ENCODE data around the gene ITGB4.

Gene ITGB4

GRCh38 chr17:75720656-75721462 lies at the start of gene ITGB4:
Gene ITGB4, plus strand, starts transcription at chr17:75721459. Its CDS starts 3,245 bp downstream, at chr17:75724704.
- DNase-seq = no peak

DNA sequence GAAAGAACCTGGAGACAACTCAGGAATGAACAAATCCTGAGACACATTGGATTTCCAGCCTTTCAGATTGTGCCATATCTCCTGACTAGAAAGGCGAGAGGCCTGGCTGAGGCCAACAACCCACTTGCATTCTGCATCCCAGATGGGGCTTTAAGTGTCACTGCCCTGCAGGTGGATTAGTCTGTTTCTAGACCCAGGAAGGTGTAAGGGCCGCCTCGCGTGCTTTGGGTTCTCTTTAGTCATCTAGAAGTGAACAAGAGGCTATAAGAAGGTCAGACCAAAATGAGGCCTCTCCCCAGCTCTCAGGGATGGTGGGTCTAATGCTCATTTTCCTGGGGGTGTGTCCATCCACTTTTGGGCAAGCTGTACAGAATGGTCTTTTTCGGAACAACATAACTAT lies 49.2 kb upstream of the ITGB4 start:
- no peak for DNase-seq

DNA sequence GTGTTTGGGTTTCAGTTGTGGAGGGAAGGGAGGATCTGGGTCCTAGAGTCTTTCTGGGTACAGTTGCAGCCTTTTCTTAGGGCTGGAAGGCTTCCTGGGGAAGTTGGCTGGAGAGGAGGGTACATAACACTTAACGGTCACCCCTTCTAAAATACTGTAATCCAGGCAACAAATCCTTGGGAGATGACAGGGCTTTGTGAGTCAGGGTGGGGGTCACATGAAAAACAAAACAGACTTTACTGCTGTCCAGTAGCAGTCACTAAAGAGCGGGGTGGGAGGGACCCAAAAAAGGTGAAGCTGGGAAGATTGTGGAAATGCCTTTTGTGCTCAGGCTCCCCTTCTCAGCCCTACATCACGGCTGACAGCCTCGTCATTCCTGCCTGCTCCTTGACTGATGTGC lies 47.8 kb upstream of the ITGB4 start:
- no peak for DNase-seq

GRCh38 chr17:75676461-75676860 lies 44.8 kb upstream of the ITGB4 start:
- DNase-seq = no peak

- DNase-seq = no peak
Measured at GRCh38 chr17:75679706-75680211, 41.5 kb upstream of the ITGB4 start.

DNA sequence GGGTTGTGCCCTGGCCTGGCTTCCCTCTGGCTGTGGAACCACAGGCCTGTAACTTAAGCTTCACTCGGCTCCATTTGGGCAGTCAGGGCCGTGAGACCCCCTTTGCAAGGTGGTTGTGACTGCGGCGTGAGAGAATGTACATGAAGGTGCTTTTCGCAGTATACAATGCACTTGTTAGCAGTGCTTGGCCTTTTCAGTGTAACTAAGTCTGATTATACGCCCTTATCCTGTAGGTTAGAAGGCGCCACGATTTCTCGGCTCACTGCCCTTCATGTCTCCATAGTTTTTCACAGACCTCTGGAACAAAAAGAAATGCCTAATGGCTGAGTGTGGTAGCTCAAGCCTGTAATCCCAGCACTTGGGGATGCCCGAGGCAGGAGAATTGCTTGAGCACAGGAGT lies 40.8 kb upstream of the ITGB4 start:
- no peak for DNase-seq

- DNase-seq = no peak
Measured at GRCh38 chr17:75681289-75681688, 40.0 kb upstream of the ITGB4 start.

GRCh38 chr17:75683583-75683982 lies 37.7 kb upstream of the ITGB4 start:
- DNase-seq = no peak

GRCh38 chr17:75684249-75684648 lies 37.0 kb upstream of the ITGB4 start:
- DNase-seq = no peak

DNA sequence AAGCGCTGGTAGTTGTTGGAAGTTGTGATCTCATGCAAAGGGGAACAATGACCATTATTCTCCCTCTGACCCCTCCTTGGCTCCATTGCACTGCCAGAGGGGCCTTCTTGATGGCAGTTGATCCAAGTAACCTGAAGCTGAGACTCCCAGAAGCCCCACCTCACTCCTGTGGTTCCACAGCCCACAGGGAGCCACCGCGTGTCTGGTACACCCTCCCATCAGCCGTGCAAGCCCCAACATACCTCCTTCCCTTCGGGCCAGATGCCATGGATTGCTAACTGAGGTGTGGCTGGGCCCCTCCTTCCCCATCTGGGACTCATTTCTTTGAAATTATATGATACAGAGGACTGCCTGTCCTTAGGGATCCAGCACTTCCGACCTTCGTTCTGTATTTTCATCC lies 36.3 kb upstream of the ITGB4 start:
- no peak for DNase-seq

- DNase-seq = no peak
Measured at GRCh38 chr17:75685499-75685898, 35.8 kb upstream of the ITGB4 start.

- DNase-seq = peak; percentile 74
Measured at GRCh38 chr17:75688209-75688825, 32.9 kb upstream of the ITGB4 start.

- DNase-seq = no peak
Measured at GRCh38 chr17:75689441-75689873, 31.8 kb upstream of the ITGB4 start.

DNA sequence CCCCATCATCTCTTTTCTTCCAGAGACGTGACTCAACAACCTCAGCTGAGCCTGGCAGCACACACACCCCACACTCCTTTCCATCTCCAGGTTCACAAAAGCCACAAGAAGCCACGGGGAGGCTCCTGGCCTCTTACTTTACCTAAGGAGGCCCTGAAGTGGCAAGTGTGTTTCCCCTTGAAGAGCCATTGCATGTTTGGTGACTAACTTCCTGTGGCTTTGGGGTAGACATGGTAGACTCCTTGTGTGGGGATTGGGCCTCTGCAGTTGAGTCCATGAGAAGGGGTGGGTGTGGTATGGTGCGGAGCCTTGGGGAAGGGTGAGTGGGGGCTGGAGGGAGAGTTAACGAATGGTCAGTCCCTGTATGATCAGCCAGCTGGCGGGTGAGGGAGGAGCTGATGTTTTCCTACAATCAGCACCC lies 29.9 kb upstream of the ITGB4 start:
- peak; percentile 63 for DNase-seq

DNA sequence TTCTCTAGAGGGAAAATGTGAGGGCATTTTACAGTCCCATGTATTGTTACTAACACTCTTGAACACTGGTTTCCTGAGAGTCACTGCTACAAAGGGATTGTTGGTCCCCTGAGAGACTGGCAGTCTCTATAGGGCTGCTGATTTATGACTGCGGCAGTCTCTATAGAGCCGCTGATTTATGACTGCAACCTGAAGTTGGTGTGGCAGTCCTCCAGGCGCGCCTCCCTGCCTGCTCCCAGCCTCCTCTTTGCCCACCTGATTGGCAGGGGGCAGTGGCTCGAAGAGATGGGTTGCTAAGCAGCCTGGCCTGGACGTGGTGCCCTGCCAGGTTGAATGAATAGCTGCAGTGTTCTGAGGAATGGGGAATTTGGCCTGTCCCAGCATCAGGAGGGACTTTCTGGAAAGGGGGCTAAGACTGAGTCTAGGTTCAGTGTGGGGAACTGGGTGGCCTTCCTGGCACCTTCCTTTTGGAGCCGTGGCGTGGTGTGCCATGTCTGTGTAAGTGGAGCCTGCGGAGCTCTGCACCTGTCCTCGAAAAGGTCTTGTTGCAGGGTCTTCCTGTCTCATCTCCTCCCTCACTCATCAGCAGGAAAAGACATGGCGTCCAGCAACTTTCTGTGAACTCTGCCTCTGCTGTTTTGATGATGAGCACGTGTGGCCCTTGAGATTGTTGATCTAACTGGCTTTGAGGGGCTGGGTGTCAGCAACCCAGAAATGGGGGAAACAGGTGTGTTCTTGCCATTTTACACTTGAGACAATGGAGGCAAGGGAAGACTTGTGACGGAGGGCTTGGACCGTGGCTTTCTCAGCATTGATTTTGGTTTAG lies 29.2 kb upstream of the ITGB4 start:
- no peak for DNase-seq

DNA sequence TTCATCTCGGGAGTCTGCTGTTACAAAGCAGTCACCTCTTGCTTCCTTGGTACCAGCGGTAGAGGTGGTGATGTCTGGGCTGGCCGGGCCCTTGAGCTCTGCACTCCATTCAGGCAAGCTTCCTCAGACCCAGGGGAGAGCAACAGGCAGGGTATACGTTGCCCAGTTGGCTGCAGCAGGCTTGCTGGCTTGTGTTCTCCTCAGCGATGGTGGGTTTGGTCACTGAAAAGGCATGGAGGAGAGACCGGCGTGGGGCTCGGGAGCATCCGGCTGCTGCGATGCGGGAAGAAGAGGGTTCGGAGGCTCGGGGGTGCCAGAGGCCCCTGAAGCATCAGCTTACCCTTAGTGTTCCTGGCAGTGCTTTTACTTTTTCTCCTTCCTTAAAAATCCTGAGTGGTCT lies 28.3 kb upstream of the ITGB4 start:
- DNase-seq = no peak

GRCh38 chr17:75693500-75694481 lies 27.5 kb upstream of the ITGB4 start:
- DNase-seq = no peak

DNA sequence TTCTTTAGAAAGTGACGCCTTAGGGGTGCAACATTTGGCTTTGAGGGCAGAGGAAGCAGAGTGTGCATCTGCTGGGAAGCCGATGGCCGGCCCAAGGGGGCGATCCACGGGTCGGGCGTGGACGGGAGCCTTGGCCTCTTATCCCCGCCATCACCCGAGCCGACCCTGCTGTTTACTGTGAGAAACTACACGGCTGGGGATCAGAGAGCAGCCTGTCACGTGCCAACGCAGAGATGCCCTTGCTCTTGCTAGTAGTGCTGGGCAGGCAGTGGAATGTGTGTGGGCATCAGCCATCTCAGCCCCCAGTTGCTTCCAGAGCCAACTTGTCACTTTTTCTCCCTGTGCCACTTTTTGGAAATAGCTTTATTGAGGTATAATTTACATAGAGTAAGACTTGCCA lies 26.7 kb upstream of the ITGB4 start:
- no peak for DNase-seq

- DNase-seq = peak; percentile 31
Measured at GRCh38 chr17:75695141-75695829, 26.0 kb upstream of the ITGB4 start.

DNA sequence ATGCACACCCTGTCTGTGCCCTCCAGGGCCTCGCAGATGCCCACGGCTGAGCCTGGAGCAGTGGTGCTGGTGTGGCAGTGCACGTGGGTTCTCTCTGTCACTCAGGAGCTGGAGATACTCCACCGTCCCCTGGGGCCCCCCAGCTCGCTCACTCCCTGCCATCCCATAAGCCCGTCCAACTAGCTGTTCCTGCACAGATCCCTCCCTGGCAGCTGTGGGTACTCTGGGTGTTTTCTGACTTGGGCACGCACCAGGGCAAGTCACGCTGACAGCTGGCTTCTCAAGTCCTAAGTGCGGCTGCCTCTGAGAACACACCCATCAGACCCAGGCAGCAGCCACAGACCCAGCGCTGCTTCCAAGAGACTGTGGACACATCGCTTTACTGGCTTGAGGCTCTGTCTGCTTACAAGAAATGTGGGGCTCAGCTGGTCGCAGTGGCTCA lies 25.4 kb upstream of the ITGB4 start:
- no peak for DNase-seq

- DNase-seq = no peak
Measured at GRCh38 chr17:75697651-75698291, 23.5 kb upstream of the ITGB4 start.

All from MV-4-11 (cell line).